Muscle layer of duodenum (tissue), 2 donors: ENCODE measurements around the gene IFI27L2.

Experiments
- H3K27ac ChIP-seq: one replicate; pipeline ENCODE4 v1.7.0; 2013; ENCODE audit warnings: mild to moderate bottlenecking, low read length
- H3K27me3 ChIP-seq: one replicate; pipeline ENCODE4 v1.7.0; 2013; ENCODE audit warnings: low read depth, mild to moderate bottlenecking, control low read depth, low read length
- H3K36me3 ChIP-seq, 2 donors: one replicate each; pipeline ENCODE4 v1.7.0; 2013; ENCODE audit warnings: low read length in 2 of 2, control low read depth in 1 of 2, mild to moderate bottlenecking in 1 of 2; ENCODE audit not compliant: insufficient read depth in 2 of 2, control insufficient read depth in 1 of 2
- H3K4me1 ChIP-seq, 2 donors: one replicate each; pipeline ENCODE4 v1.7.0; 2013; ENCODE audit warnings: low read length in 2 of 2, mild to moderate bottlenecking in 2 of 2, control low read depth in 1 of 2, moderate library complexity in 1 of 2; ENCODE audit not compliant: insufficient read depth in 2 of 2, control insufficient read depth in 1 of 2
- H3K4me3 ChIP-seq, 2 donors: one replicate each; pipeline ENCODE4 v1.7.0; 2013; ENCODE audit warnings: low read length in 2 of 2, low read depth in 1 of 2, mild to moderate bottlenecking in 1 of 2
- H3K9me3 ChIP-seq, 2 donors: one replicate each; pipeline ENCODE4 v1.7.0; 2013; ENCODE audit warnings: low read length in 2 of 2, control low read depth in 1 of 2, mild to moderate bottlenecking in 1 of 2; ENCODE audit not compliant: control insufficient read depth in 1 of 2
- donor health status: healthy.

IFI27L2 gene

GRCh38 chr14:94132285-94132887 lies 3.0 kb upstream of the IFI27L2 start:
- no peaks in the 10 kb centered on the region for H3K27me3 ChIP-seq
- H3K9me3 ChIP-seq: peaks cover 0 to 3% of the 10 kb centered on the region in 2 donors
- H3K27ac ChIP-seq: no peak overlapping the region
- H3K4me3 ChIP-seq: no peak overlapping the region
- H3K36me3 ChIP-seq: no peaks in the 10 kb centered on the region
- H3K4me1 ChIP-seq: peaks cover 6 to 23% of the 10 kb centered on the region in 2 donors

GRCh38 chr14:94129758-94130414 lies 482 bp upstream of the IFI27L2 start:
- H3K9me3 ChIP-seq: no peaks in the 10 kb centered on the region
- H3K27ac ChIP-seq: peak overlapping the region; percentile 5
- H3K4me1 ChIP-seq: peaks cover 6 to 16% of the 10 kb centered on the region in 2 donors
- H3K4me3 ChIP-seq: peak overlapping the region; percentile 61 to 76
- peaks cover 0 to 4% of the 10 kb centered on the region in 2 donors for H3K36me3 ChIP-seq
- H3K27me3 ChIP-seq: no peaks in the 10 kb centered on the region

DNA sequence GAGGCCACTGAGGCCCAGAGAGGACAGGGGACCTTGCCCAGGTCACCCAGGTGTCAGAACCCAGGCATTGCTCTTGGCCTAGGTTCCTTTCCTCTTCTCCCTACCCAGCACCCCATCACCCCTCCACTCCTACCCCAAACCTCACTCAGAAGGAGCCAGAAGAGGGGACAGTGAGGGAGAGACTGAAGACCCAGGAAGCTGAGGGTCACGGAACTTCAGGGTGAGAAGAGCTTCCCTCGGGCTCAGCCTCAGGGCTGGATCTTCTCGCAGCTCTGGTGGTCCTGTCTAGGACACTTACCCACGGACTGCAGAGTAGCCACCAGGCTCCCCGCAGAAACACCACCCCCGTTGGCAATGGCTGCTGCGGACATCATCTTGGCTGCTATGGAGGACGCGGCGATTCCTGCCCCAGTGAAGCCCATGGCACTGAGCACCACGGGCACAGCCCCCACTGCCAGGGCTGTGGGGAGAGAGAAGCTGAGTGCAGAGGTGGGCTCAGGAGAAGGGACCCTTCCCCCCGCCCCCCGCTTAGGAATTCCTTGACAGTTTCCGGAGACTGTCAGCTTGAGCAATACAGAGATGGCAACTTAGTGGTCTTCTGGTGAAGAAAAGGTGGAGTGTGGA lies 1.1 kb downstream of the IFI27L2 start:
- Histone ChIP-seq H3K36me3 (peaks cover 0 to 4% of the 10 kb centered on the region in 2 donors), H3K9me3 (no peaks in the 10 kb centered on the region), H3K27me3 (no peaks in the 10 kb centered on the region), H3K4me1 (peaks cover 6 to 16% of the 10 kb centered on the region in 2 donors), H3K4me3 (peak overlapping the region in 1 of 2 donors; percentile 61), H3K27ac (no peak overlapping the region)

- Histone ChIP-seq H3K27me3 (no peaks in the 10 kb centered on the region), H3K4me3 (no peak overlapping the region), H3K4me1 (peaks cover 6 to 16% of the 10 kb centered on the region in 2 donors), H3K36me3 (peaks cover 0 to 4% of the 10 kb centered on the region in 2 donors), H3K27ac (no peak overlapping the region), H3K9me3 (no peaks in the 10 kb centered on the region)
Observed at GRCh38 chr14:94127330-94127729, 2.1 kb downstream of the IFI27L2 start.

- Histone ChIP-seq H3K36me3 (peaks cover 0 to 4% of the 10 kb centered on the region in 2 donors), H3K4me3 (no peak overlapping the region), H3K27me3 (no peaks in the 10 kb centered on the region), H3K27ac (no peak overlapping the region), H3K9me3 (no peaks in the 10 kb centered on the region), H3K4me1 (peaks cover 6 to 16% of the 10 kb centered on the region in 2 donors)
Observed at GRCh38 chr14:94126800-94127199, 2.6 kb downstream of the IFI27L2 start.

DNA sequence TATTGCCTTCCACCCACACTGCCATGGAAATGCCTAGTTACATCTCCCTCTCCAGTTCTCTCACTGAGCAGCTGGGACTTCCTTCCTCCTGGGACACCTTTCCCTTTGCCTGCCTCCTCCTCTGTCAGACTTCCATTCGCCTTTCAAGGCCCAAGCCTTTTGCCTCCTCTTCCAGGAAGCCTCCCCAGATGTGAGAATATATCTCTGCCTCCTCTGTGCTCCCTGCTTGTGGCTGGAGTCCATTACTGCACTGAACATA lies 3.1 kb downstream of the IFI27L2 start:
- Histone ChIP-seq H3K36me3 (peaks cover 0 to 4% of the 10 kb centered on the region in 2 donors), H3K9me3 (no peaks in the 10 kb centered on the region), H3K4me1 (peaks cover 6 to 16% of the 10 kb centered on the region in 2 donors), H3K27ac (no peak overlapping the region), H3K4me3 (no peak overlapping the region), H3K27me3 (no peaks in the 10 kb centered on the region)

- peaks cover 0 to under 1% of the 10 kb centered on the region in 2 donors for H3K9me3 ChIP-seq
- H3K4me1 ChIP-seq: peaks cover 6 to 16% of the 10 kb centered on the region in 2 donors
- H3K27ac ChIP-seq: no peak overlapping the region
- no peaks in the 10 kb centered on the region for H3K27me3 ChIP-seq
- peaks cover 0 to 4% of the 10 kb centered on the region in 2 donors for H3K36me3 ChIP-seq
- no peak overlapping the region for H3K4me3 ChIP-seq
Observed at GRCh38 chr14:94125659-94126418, 3.6 kb downstream of the IFI27L2 start.

DNA sequence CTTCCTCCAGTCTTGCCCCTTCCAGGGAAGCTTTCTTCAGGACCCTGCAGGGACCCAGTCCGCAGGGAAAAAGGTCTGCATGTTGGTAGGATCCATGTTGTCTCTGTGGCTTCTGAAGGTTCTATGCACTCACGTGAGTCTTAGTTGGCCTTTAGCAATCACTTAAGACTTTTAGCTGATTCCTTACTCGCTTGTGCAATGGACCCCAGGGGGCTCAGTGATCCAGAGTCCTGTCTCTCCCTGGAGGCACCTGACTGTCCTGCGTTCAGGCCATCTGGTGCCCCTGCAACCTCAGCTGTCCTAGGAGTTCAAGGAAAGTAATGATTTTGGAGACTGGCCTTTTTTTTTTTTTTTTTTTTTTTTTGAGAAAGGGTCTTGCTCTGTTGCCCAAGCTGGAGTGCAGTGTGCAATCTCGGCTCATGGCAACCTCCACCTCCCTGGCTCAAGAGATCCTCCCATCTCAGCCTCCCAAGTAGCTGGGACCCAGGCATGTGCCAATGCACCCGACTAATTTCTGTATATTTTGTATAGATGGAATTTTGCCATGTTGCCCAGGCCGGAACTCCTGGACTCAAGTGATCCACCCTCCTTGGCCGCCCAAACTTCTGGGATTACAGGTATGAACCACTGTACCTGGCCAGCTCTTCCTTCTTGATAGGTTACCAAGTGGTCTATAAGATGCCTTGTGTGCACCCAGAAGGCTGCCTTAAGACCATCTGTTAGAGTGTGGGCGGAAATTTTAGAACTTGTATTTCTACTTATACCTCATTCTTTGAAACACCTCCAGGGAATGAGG lies 4.6 kb downstream of the IFI27L2 start:
- no peaks in the 10 kb centered on the region for H3K27me3 ChIP-seq
- no peak overlapping the region for H3K4me3 ChIP-seq
- peaks cover 0 to 11% of the 10 kb centered on the region in 2 donors for H3K9me3 ChIP-seq
- H3K4me1 ChIP-seq: peaks cover under 1 to 9% of the 10 kb centered on the region in 2 donors
- peaks cover 0 to 4% of the 10 kb centered on the region in 2 donors for H3K36me3 ChIP-seq
- H3K27ac ChIP-seq: no peak overlapping the region

DNA sequence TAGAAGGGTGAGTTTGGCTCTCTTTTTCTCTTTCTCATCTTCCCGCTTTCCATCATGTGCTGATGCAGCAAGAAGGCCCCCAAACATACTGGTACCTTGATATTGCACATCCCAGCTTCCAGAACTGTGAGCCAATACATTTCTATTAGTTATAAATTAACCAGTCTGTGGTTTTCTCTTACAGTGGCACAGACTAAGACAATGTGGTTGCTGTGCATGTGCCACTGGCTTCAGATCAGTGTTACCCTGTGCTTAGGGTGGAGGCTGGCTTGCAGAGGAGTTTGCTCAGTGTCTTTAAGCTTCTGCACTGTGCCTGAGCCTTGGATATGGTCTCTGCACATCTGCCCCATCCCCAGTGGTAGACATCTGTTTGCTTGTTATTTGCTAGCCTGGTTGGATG lies 5.5 kb downstream of the IFI27L2 start:
- peaks cover 0 to 4% of the 10 kb centered on the region in 2 donors for H3K36me3 ChIP-seq
- peaks cover 0 to 4% of the 10 kb centered on the region in 2 donors for H3K4me1 ChIP-seq
- no peak overlapping the region for H3K4me3 ChIP-seq
- no peak overlapping the region for H3K27ac ChIP-seq
- H3K27me3 ChIP-seq: no peaks in the 10 kb centered on the region
- H3K9me3 ChIP-seq: peaks cover 7 to 17% of the 10 kb centered on the region in 2 donors

GRCh38 chr14:94123296-94123695 lies 6.1 kb downstream of the IFI27L2 start:
- H3K9me3 ChIP-seq: peaks cover 7 to 17% of the 10 kb centered on the region in 2 donors
- H3K36me3 ChIP-seq: peaks cover 0 to 4% of the 10 kb centered on the region in 2 donors
- H3K27ac ChIP-seq: no peak overlapping the region
- H3K4me3 ChIP-seq: no peak overlapping the region
- no peaks in the 10 kb centered on the region for H3K4me1 ChIP-seq
- H3K27me3 ChIP-seq: no peaks in the 10 kb centered on the region
